Activated CD8-positive, alpha-beta memory T cell treated with anti-CD3 and anti-CD28 coated beads for 48 hours (primary cell): ENCODE measurements around the gene IGF2R.

Experiments used
- DNase-seq, 3 experiments: peaks; one replicate each; pipeline ENCODE4 v3.0.0-alpha.2; 2020; ENCODE audit warnings: low read depth in 2 of 3, low spot score in 2 of 3

Gene IGF2R

GRCh38 chr6:160024152-160024551 lies 55.3 kb downstream of the IGF2R start:
- no peak for DNase-seq

GRCh38 chr6:160027076-160027475 lies 58.2 kb downstream of the IGF2R start:
- DNase-seq = no peak

- no peak for DNase-seq
These were observed 59.0 kb downstream of the IGF2R start for GRCh38 chr6:160027931-160028330.

GRCh38 chr6:160028487-160029275 lies 59.8 kb downstream of the IGF2R start:
- DNase-seq = no peak

- DNase-seq = no peak
These were observed 60.6 kb downstream of the IGF2R start for GRCh38 chr6:160029525-160029924.

- no peak for DNase-seq
These were observed 61.2 kb downstream of the IGF2R start for GRCh38 chr6:160030103-160030502.

- DNase-seq = no peak
These were observed 62.6 kb downstream of the IGF2R start for GRCh38 chr6:160031442-160031841.

- no peak for DNase-seq
These were observed 63.0 kb downstream of the IGF2R start for GRCh38 chr6:160031871-160032270.

GRCh38 chr6:160032538-160032937 lies 63.7 kb downstream of the IGF2R start:
- DNase-seq = no peak

- DNase-seq = no peak
These were observed 65.4 kb downstream of the IGF2R start for GRCh38 chr6:160034036-160034930.

GRCh38 chr6:160035241-160035640 lies 66.4 kb downstream of the IGF2R start:
- no peak for DNase-seq

- DNase-seq = no peak
These were observed 66.9 kb downstream of the IGF2R start for GRCh38 chr6:160035693-160036330.

- no peak for DNase-seq
These were observed 67.4 kb downstream of the IGF2R start for GRCh38 chr6:160036331-160036695.

GRCh38 chr6:160036790-160037206 lies 67.9 kb downstream of the IGF2R start:
- DNase-seq = no peak

GRCh38 chr6:160038479-160038878 lies 69.6 kb downstream of the IGF2R start:
- DNase-seq = no peak

- DNase-seq = no peak
These were observed 70.6 kb downstream of the IGF2R start for GRCh38 chr6:160039441-160039840.

GRCh38 chr6:160040055-160040454 lies 71.2 kb downstream of the IGF2R start:
- no peak for DNase-seq

- DNase-seq = no peak
These were observed 71.8 kb downstream of the IGF2R start for GRCh38 chr6:160040527-160041264.

- DNase-seq = no peak
These were observed 72.7 kb downstream of the IGF2R start for GRCh38 chr6:160041608-160042007.

- no peak for DNase-seq
These were observed 73.3 kb downstream of the IGF2R start for GRCh38 chr6:160042014-160042773.
